ENCODE data around the gene DGKA. TPM values are rescaled to one million over a fixed set of nuclear protein-coding genes. Genes with fewer than 3 reads are reported as not detected.
A peak's percentile ranks its signal among the peaks of the same experiment; 100 is the strongest.
"Not testable (repeated sequence)": the region's sequence is repeated elsewhere in the genome, so short reads cannot be mapped to it uniquely, and the experiment has no call there.

The DGKA gene
- 100 to 1,000 TPM; 427 to 431 TPM for total RNA-seq

GRCh38 chr12:55930771-55931316 lies at the start of gene DGKA:
DGKA (plus strand) TSS chr12:55931162; CDS start chr12:55936504, 5,342 bp downstream.
- Mint-ChIP-seq H3K4me1 (peaks cover 59% of the 10 kb centered on the region), H3K4me3 (peak within 1 kb of the TSS; percentile 91), H3K27me3 (no peaks in the 10 kb centered on the region), H3K9me3 (no peaks in the 10 kb centered on the region), H3K27ac (peak within 1 kb of the TSS; percentile 96), H3K36me3 (ENCODE audit: low read depth) (peaks cover 59% of the 10 kb centered on the region)
- ChIA-PET CTCF (interaction anchor here (0.6 to 7.5 kb wide), 9 partner anchors 9 to 192 kb away, joined by 3 to 51 read pairs (median 4); partner anchors contain the start of genes DNAJC14, ORMDL2, RAB5B and SARNP), POLR2A (interaction anchor here (0.8 to 8.1 kb wide), 20 partner anchors 6 to 1518 kb away, joined by 3 to 122 read pairs (median 4); partner anchors contain the start of genes DNAJC14, ORMDL2, PA2G4 and RAB5B)
- DNase-seq, result peak; percentile 86

GRCh38 chr12:55885113-55885512 lies 45.8 kb upstream of the DGKA start:
- Mint-ChIP-seq H3K4me1 (peaks cover 12% of the 10 kb centered on the region), H3K27me3 (no peaks in the 10 kb centered on the region), H3K9me3 (no peaks in the 10 kb centered on the region), H3K27ac (no peak overlapping the region), H3K36me3 (ENCODE audit: low read depth) (no peaks in the 10 kb centered on the region), H3K4me3 (no peak overlapping the region)
- DNase-seq, result no peak
- ChIA-PET CTCF (no interaction called here), POLR2A (interaction anchor here (1.0 kb wide), 1 partner anchor 42 kb away, joined by 3 read pairs; the partner anchor contains the start of gene PYM1)

- H3K27me3 Mint-ChIP-seq, result no peaks in the 10 kb centered on the region
- ChIA-PET POLR2A (no interaction called here), CTCF (no interaction called here)
- no peak for DNase-seq
- no peaks in the 10 kb centered on the region for H3K9me3 Mint-ChIP-seq
- no peaks in the 10 kb centered on the region for H3K4me1 Mint-ChIP-seq
- H3K36me3 Mint-ChIP-seq (ENCODE audit: low read depth), result no peaks in the 10 kb centered on the region
- no peak overlapping the region for H3K27ac Mint-ChIP-seq
- H3K4me3 Mint-ChIP-seq, result no peak overlapping the region
Measured at GRCh38 chr12:55891310-55891709, 39.7 kb upstream of the DGKA start.

GRCh38 chr12:55893723-55894122 lies 37.2 kb upstream of the DGKA start:
- CTCF ChIA-PET, result no interaction called here
- peaks cover 2% of the 10 kb centered on the region for H3K36me3 Mint-ChIP-seq (ENCODE audit: low read depth)

GRCh38 chr12:55899082-55899481 lies 31.9 kb upstream of the DGKA start:
- no peak for DNase-seq
- peaks cover 27% of the 10 kb centered on the region for H3K36me3 Mint-ChIP-seq (ENCODE audit: low read depth)
- CTCF ChIA-PET, result no interaction called here
- peaks cover 2% of the 10 kb centered on the region for H3K4me1 Mint-ChIP-seq
- peak overlapping the region; percentile 26 for H3K27ac Mint-ChIP-seq
- H3K27me3 Mint-ChIP-seq, result no peaks in the 10 kb centered on the region
- H3K4me3 Mint-ChIP-seq, result no peak overlapping the region
- H3K9me3 Mint-ChIP-seq, result no peaks in the 10 kb centered on the region
- POLR2A ChIA-PET, result no interaction called here

More at GRCh38 chr12:55893723-55894122, 37.2 kb upstream of the DGKA start:
- no peaks in the 10 kb centered on the region for H3K9me3 Mint-ChIP-seq
- no peaks in the 10 kb centered on the region for H3K4me1 Mint-ChIP-seq
- no peak overlapping the region for H3K27ac Mint-ChIP-seq
- no peak for DNase-seq
- H3K27me3 Mint-ChIP-seq, result no peaks in the 10 kb centered on the region
- POLR2A ChIA-PET, result no interaction called here
- H3K4me3 Mint-ChIP-seq, result no peak overlapping the region

- CTCF ChIA-PET, result no interaction called here
- POLR2A ChIA-PET, result no interaction called here
- H3K4me1 Mint-ChIP-seq, result peaks cover 3% of the 10 kb centered on the region
- peak overlapping the region; percentile 2 for H3K27ac Mint-ChIP-seq
- no peaks in the 10 kb centered on the region for H3K9me3 Mint-ChIP-seq
- no peak overlapping the region for H3K4me3 Mint-ChIP-seq
- no peak for DNase-seq
- H3K36me3 Mint-ChIP-seq (ENCODE audit: low read depth), result peaks cover 27% of the 10 kb centered on the region
- H3K27me3 Mint-ChIP-seq, result no peaks in the 10 kb centered on the region
Measured at GRCh38 chr12:55901881-55902490, 29.0 kb upstream of the DGKA start.

- Mint-ChIP-seq H3K36me3 (ENCODE audit: low read depth) (peaks cover 27% of the 10 kb centered on the region), H3K4me1 (peaks cover 4% of the 10 kb centered on the region), H3K4me3 (no peak overlapping the region), H3K27me3 (no peaks in the 10 kb centered on the region), H3K27ac (no peak overlapping the region), H3K9me3 (no peaks in the 10 kb centered on the region)
- DNase-seq, result no peak
- POLR2A ChIA-PET, result no interaction called here
- CTCF ChIA-PET, result interaction anchor here (0.7 kb wide), 1 partner anchor 169 kb away, joined by 3 read pairs; no protein-coding TSS in a partner anchor
Measured at GRCh38 chr12:55906056-55906455, 24.9 kb upstream of the DGKA start.

- no peaks in the 10 kb centered on the region for H3K9me3 Mint-ChIP-seq
- peaks cover 13% of the 10 kb centered on the region for H3K4me1 Mint-ChIP-seq
- no peak for DNase-seq
- POLR2A ChIA-PET, result no interaction called here
- CTCF ChIA-PET, result no interaction called here
- no peaks in the 10 kb centered on the region for H3K27me3 Mint-ChIP-seq
- H3K4me3 Mint-ChIP-seq, result no peak overlapping the region
- H3K36me3 Mint-ChIP-seq (ENCODE audit: low read depth), result peaks cover 19% of the 10 kb centered on the region
- H3K27ac Mint-ChIP-seq, result no peak overlapping the region
Measured at GRCh38 chr12:55908726-55909512, 22.0 kb upstream of the DGKA start.

- H3K4me1 Mint-ChIP-seq, result peaks cover 19% of the 10 kb centered on the region
- H3K4me3 Mint-ChIP-seq, result no peak overlapping the region
- H3K27me3 Mint-ChIP-seq, result no peaks in the 10 kb centered on the region
- ChIA-PET CTCF (no interaction called here), POLR2A (no interaction called here)
- no peak overlapping the region for H3K27ac Mint-ChIP-seq
- DNase-seq, result no peak
- peaks cover 24% of the 10 kb centered on the region for H3K36me3 Mint-ChIP-seq (ENCODE audit: low read depth)
- no peaks in the 10 kb centered on the region for H3K9me3 Mint-ChIP-seq
Measured at GRCh38 chr12:55909513-55909884, 21.5 kb upstream of the DGKA start.

GRCh38 chr12:55912908-55913307 lies 18.1 kb upstream of the DGKA start:
- H3K4me3 Mint-ChIP-seq, result no peak overlapping the region
- ChIA-PET POLR2A (interaction anchor here (2.6 kb wide), 1 partner anchor 13 kb away, joined by 21 read pairs; no protein-coding TSS in a partner anchor), CTCF (no interaction called here)
- H3K4me1 Mint-ChIP-seq, result peaks cover 36% of the 10 kb centered on the region
- DNase-seq, result no peak
- H3K27me3 Mint-ChIP-seq, result no peaks in the 10 kb centered on the region
- no peaks in the 10 kb centered on the region for H3K9me3 Mint-ChIP-seq
- peaks cover 49% of the 10 kb centered on the region for H3K36me3 Mint-ChIP-seq (ENCODE audit: low read depth)
- no peak overlapping the region for H3K27ac Mint-ChIP-seq

GRCh38 chr12:55915482-55915859 lies 15.5 kb upstream of the DGKA start:
- POLR2A ChIA-PET, result interaction anchor here (1.2 kb wide), 1 partner anchor 11 kb away, joined by 5 read pairs; no protein-coding TSS in a partner anchor
- Mint-ChIP-seq H3K4me1 (peaks cover 33% of the 10 kb centered on the region), H3K9me3 (no peaks in the 10 kb centered on the region), H3K4me3 (no peak overlapping the region), H3K27ac (peak overlapping the region; percentile 59), H3K27me3 (no peaks in the 10 kb centered on the region), H3K36me3 (ENCODE audit: low read depth) (peaks cover 52% of the 10 kb centered on the region)
- CTCF ChIA-PET, result interaction anchor here (0.7 to 1.2 kb wide), 5 partner anchors 11 to 171 kb away, joined by 3 to 7 read pairs (median 3); partner anchors contain the start of gene DNAJC14
- no peak for DNase-seq

- POLR2A ChIA-PET, result interaction anchor here (1.2 kb wide), 1 partner anchor 10 kb away, joined by 3 read pairs; no protein-coding TSS in a partner anchor
- H3K9me3 Mint-ChIP-seq, H3K4me3 Mint-ChIP-seq, H3K27ac Mint-ChIP-seq, DNase-seq, CTCF ChIA-PET, H3K27me3 Mint-ChIP-seq: not testable (repeated sequence)
- peaks cover 56% of the 10 kb centered on the region for H3K36me3 Mint-ChIP-seq (ENCODE audit: low read depth)
- peaks cover 44% of the 10 kb centered on the region for H3K4me1 Mint-ChIP-seq
Measured at GRCh38 chr12:55919032-55919431, 11.9 kb upstream of the DGKA start.

GRCh38 chr12:55922126-55922525 lies 8.8 kb upstream of the DGKA start:
- Mint-ChIP-seq H3K27me3 (no peaks in the 10 kb centered on the region), H3K9me3 (no peaks in the 10 kb centered on the region), H3K4me3 (no peak overlapping the region), H3K27ac (no peak overlapping the region), H3K36me3 (ENCODE audit: low read depth) (peaks cover 58% of the 10 kb centered on the region), H3K4me1 (peaks cover 45% of the 10 kb centered on the region)
- no peak for DNase-seq
- ChIA-PET POLR2A (no interaction called here), CTCF (interaction anchor here (1.4 to 1.8 kb wide), 2 partner anchors 18 to 91 kb away, joined by 3 to 6 read pairs; no protein-coding TSS in a partner anchor)

All from activated CD4-positive, alpha-beta memory T cell treated with anti-CD3 and anti-CD28 coated beads, Interleukin-2, amount 10 ng/mL, durations not matched to agents 7 days and 5 days (primary cell).